ENCODE results near the gene POLR1B.
A peak's percentile ranks its signal among the peaks of the same experiment; 100 is the strongest.
"Not testable (repeated sequence)": the region's sequence is repeated elsewhere in the genome, so short reads cannot be mapped to it uniquely, and the experiment has no call there.

GRCh38 chr2:112500850-112501484, 41.3 kb upstream of the POLR1B start:
- TF ChIP-seq, protein P1, sequence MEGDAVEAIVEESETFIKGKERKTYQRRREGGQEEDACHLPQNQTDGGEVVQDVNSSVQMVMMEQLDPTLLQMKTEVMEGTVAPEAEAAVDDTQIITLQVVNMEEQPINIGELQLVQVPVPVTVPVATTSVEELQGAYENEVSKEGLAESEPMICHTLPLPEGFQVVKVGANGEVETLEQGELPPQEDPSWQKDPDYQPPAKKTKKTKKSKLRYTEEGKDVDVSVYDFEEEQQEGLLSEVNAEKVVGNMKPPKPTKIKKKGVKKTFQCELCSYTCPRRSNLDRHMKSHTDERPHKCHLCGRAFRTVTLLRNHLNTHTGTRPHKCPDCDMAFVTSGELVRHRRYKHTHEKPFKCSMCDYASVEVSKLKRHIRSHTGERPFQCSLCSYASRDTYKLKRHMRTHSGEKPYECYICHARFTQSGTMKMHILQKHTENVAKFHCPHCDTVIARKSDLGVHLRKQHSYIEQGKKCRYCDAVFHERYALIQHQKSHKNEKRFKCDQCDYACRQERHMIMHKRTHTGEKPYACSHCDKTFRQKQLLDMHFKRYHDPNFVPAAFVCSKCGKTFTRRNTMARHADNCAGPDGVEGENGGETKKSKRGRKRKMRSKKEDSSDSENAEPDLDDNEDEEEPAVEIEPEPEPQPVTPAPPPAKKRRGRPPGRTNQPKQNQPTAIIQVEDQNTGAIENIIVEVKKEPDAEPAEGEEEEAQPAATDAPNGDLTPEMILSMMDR (IDR thresholded peaks at IDR 0.05; ENCODE audit: low read depth, low read length, missing input control): peak; percentile 31
- TF ChIP-seq TAF1 (conservative IDR thresholded peaks at IDR 0.05): not testable (repeated sequence)
- TF ChIP-seq RAD21 (IDR thresholded peaks at IDR 0.05): peak; percentile 41 to 70
